ENCODE results near the gene SEMA6A.

DNA sequence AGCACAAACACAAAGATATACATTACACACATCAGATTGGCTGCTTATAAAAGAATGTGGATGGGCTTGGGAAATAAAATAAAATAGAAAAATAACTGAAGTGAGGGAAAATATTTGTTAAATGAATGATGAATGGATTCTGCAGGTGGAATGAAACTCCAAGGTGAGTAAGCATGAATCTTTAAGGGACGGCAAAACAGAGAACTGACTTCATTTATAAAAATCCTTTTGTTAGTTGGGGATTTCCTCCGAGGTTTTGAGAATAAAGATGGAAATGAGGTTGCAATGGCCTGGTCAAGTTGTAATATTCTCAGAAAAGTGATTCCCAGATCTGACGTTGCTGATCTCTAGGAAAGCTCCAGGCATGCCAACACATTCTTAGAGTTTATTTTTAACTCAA is 20.9 kb upstream of the SEMA6A start:
- TF ChIP-seq POLR2A (conservative IDR thresholded peaks at IDR 0.05) (no peak), NR1H2 (CRISPR knock-in tag; IDR thresholded peaks at IDR 0.05) (no peak), ZKSCAN1 (IDR thresholded peaks at IDR 0.05; ENCODE audit: low read depth, low read length) (no peak)
- TF ChIP-seq, protein P1, sequence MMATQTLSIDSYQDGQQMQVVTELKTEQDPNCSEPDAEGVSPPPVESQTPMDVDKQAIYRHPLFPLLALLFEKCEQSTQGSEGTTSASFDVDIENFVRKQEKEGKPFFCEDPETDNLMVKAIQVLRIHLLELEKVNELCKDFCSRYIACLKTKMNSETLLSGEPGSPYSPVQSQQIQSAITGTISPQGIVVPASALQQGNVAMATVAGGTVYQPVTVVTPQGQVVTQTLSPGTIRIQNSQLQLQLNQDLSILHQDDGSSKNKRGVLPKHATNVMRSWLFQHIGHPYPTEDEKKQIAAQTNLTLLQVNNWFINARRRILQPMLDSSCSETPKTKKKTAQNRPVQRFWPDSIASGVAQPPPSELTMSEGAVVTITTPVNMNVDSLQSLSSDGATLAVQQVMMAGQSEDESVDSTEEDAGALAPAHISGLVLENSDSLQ (IDR thresholded peaks at IDR 0.05): no peak

Measured in K562 (cell line).